Vagina (tissue), 2 donors: ENCODE data around the gene STT3B.

Experiments used
- POLR2A ChIP-seq, 2 donors: fragments of 450-650 bp; IDR thresholded peaks; one replicate each; pipeline ENCODE4 v1.6.1; 2017; ENCODE audit warnings: antibody characterized with exemption in 2 of 2, mild to moderate bottlenecking in 2 of 2, moderate library complexity in 2 of 2
- TF ChIP-seq, protein P1 (sequence below), 3 experiments: fragments of 450-650 bp in 2 of 3; fragments of 200-600 bp in 1 of 3; sonication (generic) in 1 of 3; IDR thresholded peaks; one replicate each; pipeline ENCODE4 v1.5.1; 2017 to 2019; ENCODE audit warnings: antibody characterized with exemption in 3 of 3, mild to moderate bottlenecking in 2 of 3, moderate library complexity in 2 of 3

DNA sequence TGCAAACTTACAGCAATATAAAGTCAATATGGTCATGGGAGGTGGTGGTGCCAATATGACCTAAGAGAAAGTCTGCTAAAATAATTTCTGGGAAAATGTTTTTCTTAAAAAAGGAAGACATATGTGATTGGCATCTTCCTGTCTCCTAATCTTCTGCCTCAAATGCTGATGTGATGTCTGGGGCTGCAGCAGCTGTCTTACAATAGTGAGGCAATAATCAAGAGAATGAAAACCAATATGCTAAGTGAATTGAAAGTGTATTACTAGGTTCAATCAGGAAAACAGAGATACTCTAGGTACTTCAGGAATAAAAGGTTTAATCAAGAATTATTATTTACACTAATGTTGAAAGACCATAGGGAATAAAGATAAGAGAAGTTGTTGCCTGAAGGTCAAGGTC lies 7.2 kb upstream of the STT3B start:
- TF ChIP-seq, protein P1, sequence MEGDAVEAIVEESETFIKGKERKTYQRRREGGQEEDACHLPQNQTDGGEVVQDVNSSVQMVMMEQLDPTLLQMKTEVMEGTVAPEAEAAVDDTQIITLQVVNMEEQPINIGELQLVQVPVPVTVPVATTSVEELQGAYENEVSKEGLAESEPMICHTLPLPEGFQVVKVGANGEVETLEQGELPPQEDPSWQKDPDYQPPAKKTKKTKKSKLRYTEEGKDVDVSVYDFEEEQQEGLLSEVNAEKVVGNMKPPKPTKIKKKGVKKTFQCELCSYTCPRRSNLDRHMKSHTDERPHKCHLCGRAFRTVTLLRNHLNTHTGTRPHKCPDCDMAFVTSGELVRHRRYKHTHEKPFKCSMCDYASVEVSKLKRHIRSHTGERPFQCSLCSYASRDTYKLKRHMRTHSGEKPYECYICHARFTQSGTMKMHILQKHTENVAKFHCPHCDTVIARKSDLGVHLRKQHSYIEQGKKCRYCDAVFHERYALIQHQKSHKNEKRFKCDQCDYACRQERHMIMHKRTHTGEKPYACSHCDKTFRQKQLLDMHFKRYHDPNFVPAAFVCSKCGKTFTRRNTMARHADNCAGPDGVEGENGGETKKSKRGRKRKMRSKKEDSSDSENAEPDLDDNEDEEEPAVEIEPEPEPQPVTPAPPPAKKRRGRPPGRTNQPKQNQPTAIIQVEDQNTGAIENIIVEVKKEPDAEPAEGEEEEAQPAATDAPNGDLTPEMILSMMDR (IDR thresholded peaks at IDR 0.05), result no peak
- TF ChIP-seq POLR2A (IDR thresholded peaks at IDR 0.05), result no peak
